HG03354 (cell line): Measurements from ENCODE around the gene REN.

Experiments used
- ATAC-seq: cut with Tn5 transposase; IDR thresholded peaks from one replicate; pipeline ENCODE4 v1.9.1; 2021; ENCODE audit warnings: mild to moderate bottlenecking; ENCODE audit not compliant: unreplicated experiment, poor library complexity, severe bottlenecking

The REN gene

GRCh38 chr1:204139952-204140351, 26.2 kb downstream of the REN start:
- ATAC-seq = no peak

- ATAC-seq = no peak
These were observed 27.0 kb downstream of the REN start for GRCh38 chr1:204139088-204139487.

GRCh38 chr1:204136814-204137213, 29.3 kb downstream of the REN start:
- no peak for ATAC-seq

- ATAC-seq = no peak
These were observed 32.0 kb downstream of the REN start for GRCh38 chr1:204134103-204134502.

- ATAC-seq = no peak
These were observed 33.4 kb downstream of the REN start for GRCh38 chr1:204132718-204133117.

- ATAC-seq = no peak
These were observed 34.2 kb downstream of the REN start for GRCh38 chr1:204131978-204132377.

GRCh38 chr1:204130981-204131892, 34.9 kb downstream of the REN start:
- ATAC-seq = no peak

- ATAC-seq = no peak
These were observed 36.0 kb downstream of the REN start for GRCh38 chr1:204130178-204130577.

- peak; percentile 52 for ATAC-seq
These were observed 36.9 kb downstream of the REN start for GRCh38 chr1:204128964-204129896.

GRCh38 chr1:204128464-204128963, 37.6 kb downstream of the REN start:
- peak; percentile 15 for ATAC-seq

GRCh38 chr1:204127597-204128242, 38.4 kb downstream of the REN start:
- ATAC-seq = no peak

- ATAC-seq = no peak
These were observed 39.2 kb downstream of the REN start for GRCh38 chr1:204126956-204127355.

GRCh38 chr1:204126386-204126785, 39.8 kb downstream of the REN start:
- ATAC-seq = no peak

- ATAC-seq = no peak
These were observed 40.3 kb downstream of the REN start for GRCh38 chr1:204125759-204126351.

- ATAC-seq = no peak
These were observed 41.5 kb downstream of the REN start for GRCh38 chr1:204124639-204125038.

- ATAC-seq = no peak
These were observed 42.8 kb downstream of the REN start for GRCh38 chr1:204123376-204123775.

GRCh38 chr1:204121840-204122555, 44.1 kb downstream of the REN start:
- ATAC-seq = no peak

GRCh38 chr1:204116539-204116938, 49.6 kb downstream of the REN start:
- no peak for ATAC-seq

GRCh38 chr1:204115116-204115515, 51.0 kb downstream of the REN start:
- no peak for ATAC-seq
